ENCODE measurements around the gene LSM3.

LSM3 gene

GRCh38 chr3:14178247-14179113, at the start of gene LSM3, which contains the start of gene XPC:
Gene LSM3, plus strand, starts transcription at chr3:14178817. Its CDS starts 44 bp downstream, at chr3:14178861.
Gene XPC, minus strand, starts transcription at chr3:14178601. Its CDS starts 33 bp downstream, at chr3:14178568.
- peak; percentile 91 for DNase-seq (ENCODE audit: low spot score)

- no peak for DNase-seq (ENCODE audit: low spot score)
Measured at GRCh38 chr3:14129296-14129695, 49.3 kb upstream of the LSM3 start.

GRCh38 chr3:14130230-14130629, 48.4 kb upstream of the LSM3 start:
- DNase-seq (ENCODE audit: low spot score): no peak

- no peak for DNase-seq (ENCODE audit: low spot score)
Measured at GRCh38 chr3:14130707-14131106, 47.9 kb upstream of the LSM3 start.

- no peak for DNase-seq (ENCODE audit: low spot score)
Measured at GRCh38 chr3:14131134-14131533, 47.5 kb upstream of the LSM3 start.

GRCh38 chr3:14132120-14132519, 46.5 kb upstream of the LSM3 start:
- DNase-seq (ENCODE audit: low spot score): no peak

GRCh38 chr3:14132689-14133088, 45.9 kb upstream of the LSM3 start:
- DNase-seq (ENCODE audit: low spot score): no peak

- no peak for DNase-seq (ENCODE audit: low spot score)
Measured at GRCh38 chr3:14133188-14133800, 45.3 kb upstream of the LSM3 start.

- no peak for DNase-seq (ENCODE audit: low spot score)
Measured at GRCh38 chr3:14133876-14134275, 44.7 kb upstream of the LSM3 start.

GRCh38 chr3:14134291-14134690, 44.3 kb upstream of the LSM3 start:
- no peak for DNase-seq (ENCODE audit: low spot score)

GRCh38 chr3:14135581-14135980, 43.0 kb upstream of the LSM3 start:
- DNase-seq (ENCODE audit: low spot score): no peak

- no peak for DNase-seq (ENCODE audit: low spot score)
Measured at GRCh38 chr3:14137004-14137403, 41.6 kb upstream of the LSM3 start.

- no peak for DNase-seq (ENCODE audit: low spot score)
Measured at GRCh38 chr3:14137445-14137844, 41.2 kb upstream of the LSM3 start.

- DNase-seq (ENCODE audit: low spot score): no peak
Measured at GRCh38 chr3:14138109-14138877, 40.3 kb upstream of the LSM3 start.

GRCh38 chr3:14138878-14139655, 39.5 kb upstream of the LSM3 start:
- DNase-seq (ENCODE audit: low spot score): no peak

GRCh38 chr3:14139771-14140170, 38.8 kb upstream of the LSM3 start:
- no peak for DNase-seq (ENCODE audit: low spot score)

- no peak for DNase-seq (ENCODE audit: low spot score)
Measured at GRCh38 chr3:14140668-14141067, 37.9 kb upstream of the LSM3 start.

GRCh38 chr3:14141144-14141543, 37.5 kb upstream of the LSM3 start:
- DNase-seq (ENCODE audit: low spot score): no peak

GRCh38 chr3:14141602-14142341, 36.8 kb upstream of the LSM3 start:
- DNase-seq (ENCODE audit: low spot score): no peak

- no peak for DNase-seq (ENCODE audit: low spot score)
Measured at GRCh38 chr3:14142567-14143270, 35.9 kb upstream of the LSM3 start.

All from hepatic stellate cell (primary cell).